ENCODE results near the gene MYO1H. TPM values are rescaled to one million over a fixed set of nuclear protein-coding genes. Genes with fewer than 3 reads are reported as not detected.
A peak's percentile ranks its signal among the peaks of the same experiment; 100 is the strongest.

Gene MYO1H
- total and polyA plus RNA-seq, 2 of the 13 experiments (the other 11 are each of a cell fraction or from before 2014, with no cell fraction given): not detected

- 0 out of 2 replicates have a peak, but pooled peaks have one; percentile 54 for TF ChIP-seq ZNF598 (CRISPR knock-in tag; IDR thresholded peaks at IDR 0.05; ENCODE audit: borderline replicate concordance)
- no peak for TF ChIP-seq ZNF619 (CRISPR knock-in tag; IDR thresholded peaks at IDR 0.05)
- TF ChIP-seq ZBTB1 (CRISPR knock-in tag; IDR thresholded peaks at IDR 0.05; ENCODE audit: borderline replicate concordance): no peak
- no peak; the same call in 1 of the 2 replicates for TF ChIP-seq ZNF232 (CRISPR knock-in tag; IDR thresholded peaks at IDR 0.05; ENCODE audit: borderline replicate concordance)
- no peak for TF ChIP-seq PLSCR1 (CRISPR knock-in tag; IDR thresholded peaks at IDR 0.05; ENCODE audit: borderline replicate concordance)
- no peak; the same call in 1 of the 2 replicates for TF ChIP-seq ZNF761 (CRISPR knock-in tag; conservative IDR thresholded peaks at IDR 0.05)
- peak; percentile 88; the same call in 1 of the 2 replicates for TF ChIP-seq ZNF547 (CRISPR knock-in tag; IDR thresholded peaks at IDR 0.05)
- TF ChIP-seq FOSL1 (CRISPR knock-in tag; IDR thresholded peaks at IDR 0.05; ENCODE audit: borderline replicate concordance): peak; percentile 31; the same call in 1 of the 2 replicates
- no peak for TF ChIP-seq TBP (CRISPR knock-in tag; IDR thresholded peaks at IDR 0.05)
- 0 out of 2 replicates have a peak, but pooled peaks have one; percentile 38 for TF ChIP-seq AHR (CRISPR knock-in tag; IDR thresholded peaks at IDR 0.05)
- TF ChIP-seq KMT2A (CRISPR knock-in tag; IDR thresholded peaks at IDR 0.05): peak; percentile 86
- TF ChIP-seq U2AF2 (IDR thresholded peaks at IDR 0.05; ENCODE audit: low read depth, low read length): 0 out of 2 replicates have a peak, but pooled peaks have one; percentile 55
- TF ChIP-seq KLF11 (CRISPR knock-in tag; IDR thresholded peaks at IDR 0.05): no peak
- no peak for TF ChIP-seq FOXA1 (IDR thresholded peaks at IDR 0.05)
- no peak for TF ChIP-seq FOXA1 (CRISPR knock-in tag; IDR thresholded peaks at IDR 0.05)
- TF ChIP-seq ZNF446 (CRISPR knock-in tag; IDR thresholded peaks at IDR 0.05): no peak
- peak; percentile 55; the same call in 1 of the 2 replicates for TF ChIP-seq NRL (CRISPR knock-in tag; IDR thresholded peaks at IDR 0.05; ENCODE audit: borderline replicate concordance)
- no peak for TF ChIP-seq TRIM24 (CRISPR knock-in tag; IDR thresholded peaks at IDR 0.05)
- TF ChIP-seq KDM4B (CRISPR knock-in tag; IDR thresholded peaks at IDR 0.05): no peak; the same call in 1 of the 2 replicates
- no peak for TF ChIP-seq ZNF142 (CRISPR knock-in tag; IDR thresholded peaks at IDR 0.05)
- TF ChIP-seq ZNF776 (CRISPR knock-in tag; IDR thresholded peaks at IDR 0.05): peak; percentile 94
- peak; percentile 82; the same call in 1 of the 2 replicates for TF ChIP-seq ELF4 (CRISPR knock-in tag; IDR thresholded peaks at IDR 0.05; ENCODE audit: borderline replicate concordance)
- peak; percentile 68; the same call in 1 of the 2 replicates for TF ChIP-seq ZNF24 (IDR thresholded peaks at IDR 0.05)
- no peak; the same call in 1 of the 2 replicates for TF ChIP-seq ARHGAP35 (CRISPR knock-in tag; IDR thresholded peaks at IDR 0.05; ENCODE audit: borderline replicate concordance)
- 0 out of 2 replicates have a peak, but pooled peaks have one; percentile 34 for TF ChIP-seq NFKBIZ (CRISPR knock-in tag; IDR thresholded peaks at IDR 0.05)
- 0 out of 2 replicates have a peak, but pooled peaks have one; percentile 73 for TF ChIP-seq ZMAT3 (CRISPR knock-in tag; conservative IDR thresholded peaks at IDR 0.05)
Measured at GRCh38 chr12:109477185-109477962, 129.7 kb downstream of the MYO1H start, which contains the start of the genes KCTD10 and UBE3B (continued).

Measured in HepG2 (cell line).